HG02678 (cell line): Measurements from ENCODE around the gene UTP18.
A peak's percentile ranks its signal among the peaks of the same experiment; 100 is the strongest.
"Not testable (repeated sequence)": the region's sequence is repeated elsewhere in the genome, so short reads cannot be mapped to it uniquely, and the experiment has no call there.

ENCODE experiments used
- ATAC-seq: cut with Tn5 transposase; IDR thresholded peaks from one replicate; pipeline ENCODE4 v1.9.1; 2021; ENCODE audit warnings: mild to moderate bottlenecking, moderate library complexity; ENCODE audit not compliant: unreplicated experiment

UTP18 gene

DNA sequence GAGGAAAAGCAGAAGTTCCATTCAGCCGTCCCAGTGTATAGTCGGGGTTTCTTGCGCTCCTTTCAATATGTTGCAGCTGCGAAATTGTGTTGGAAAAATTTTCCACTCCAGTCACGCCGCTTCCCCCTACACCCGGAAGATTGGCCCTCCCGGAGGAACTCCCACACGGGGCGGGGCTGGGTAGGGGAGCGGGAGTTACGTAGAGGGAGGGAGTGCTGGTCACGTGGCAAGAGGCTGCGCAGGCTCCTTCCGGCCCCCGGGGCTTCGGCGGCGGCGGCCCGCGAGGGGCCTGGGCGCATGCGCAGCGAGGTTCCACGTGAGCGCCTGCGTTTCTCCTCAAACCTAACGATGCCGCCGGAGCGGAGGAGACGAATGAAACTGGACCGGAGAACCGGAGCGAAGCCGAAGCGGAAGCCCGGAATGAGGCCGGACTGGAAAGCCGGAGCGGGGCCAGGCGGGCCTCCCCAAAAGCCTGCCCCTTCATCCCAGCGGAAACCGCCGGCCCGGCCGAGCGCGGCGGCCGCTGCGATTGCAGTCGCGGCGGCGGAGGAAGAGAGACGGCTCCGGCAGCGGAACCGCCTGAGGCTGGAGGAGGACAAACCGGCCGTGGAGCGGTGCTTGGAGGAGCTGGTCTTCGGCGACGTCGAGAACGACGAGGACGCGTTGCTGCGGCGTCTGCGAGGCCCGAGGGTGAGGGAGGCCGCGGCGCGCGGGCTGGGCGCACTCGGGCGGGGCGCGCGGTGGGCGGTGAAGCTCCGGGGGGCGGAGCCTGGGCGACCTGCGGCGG is at the start of gene UTP18:
TSS of gene UTP18 (plus strand) at position 310 of the 787 bp plus-strand sequence. CDS start at position 349, 39 bp downstream.
- peak; percentile 76 for ATAC-seq

DNA sequence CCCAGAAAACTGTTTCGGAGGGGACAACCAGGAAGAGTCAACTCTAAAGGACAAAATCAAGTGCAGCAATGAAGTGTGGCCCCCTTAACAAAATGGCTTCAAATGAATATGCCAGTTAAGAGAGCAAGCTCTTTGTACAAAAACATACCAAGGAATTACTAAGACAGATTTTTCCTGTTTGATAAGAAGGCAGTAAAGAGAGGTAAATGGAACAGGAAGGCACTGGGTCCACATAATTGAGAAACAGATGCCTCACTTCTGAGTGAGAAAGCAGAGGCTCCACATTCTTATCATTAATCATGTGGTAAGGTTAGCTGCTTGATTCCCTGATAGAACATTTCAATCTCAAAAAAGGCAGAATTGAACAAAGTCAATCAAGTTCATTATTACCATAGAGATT is 45.4 kb upstream of the UTP18 start:
- ATAC-seq, result no peak

DNA sequence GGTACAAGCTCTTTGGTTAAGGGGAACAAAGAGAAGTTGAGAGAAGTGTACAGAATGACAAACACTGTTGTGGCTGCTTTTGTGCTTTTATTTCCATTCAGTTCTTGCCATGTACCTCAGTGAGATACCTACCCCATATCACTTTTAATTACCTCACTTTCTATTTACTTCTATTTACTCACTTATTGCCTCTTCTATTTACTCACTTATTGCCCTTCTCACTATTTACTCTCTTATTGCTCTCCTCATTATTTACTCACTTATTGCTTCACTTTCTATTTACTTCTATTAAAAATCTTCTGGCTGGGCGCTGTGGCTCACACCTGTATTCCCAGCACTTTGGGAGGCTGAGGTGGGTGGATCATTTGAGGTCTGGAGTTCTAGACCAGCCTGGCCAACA is 42.4 kb upstream of the UTP18 start:
- ATAC-seq, result no peak

DNA sequence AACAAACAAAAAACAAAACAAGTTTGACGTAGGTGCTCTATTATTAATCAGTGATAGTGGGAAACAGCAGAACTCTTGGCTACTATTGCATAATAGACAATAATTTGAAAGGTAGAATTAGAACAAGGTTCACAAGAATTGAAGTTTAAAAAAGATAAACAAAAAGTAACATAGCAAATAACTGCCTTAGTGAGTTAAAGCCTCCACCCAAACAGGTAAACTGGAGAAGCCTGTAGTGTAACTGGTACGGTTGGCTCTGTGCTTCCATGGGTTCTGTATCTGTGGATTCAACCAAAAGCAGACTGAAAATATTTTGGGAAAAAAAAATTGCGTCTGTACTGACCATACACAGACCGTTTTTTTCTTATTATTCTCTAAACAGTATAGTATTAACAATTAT is 39.0 kb upstream of the UTP18 start:
- ATAC-seq, result no peak

DNA sequence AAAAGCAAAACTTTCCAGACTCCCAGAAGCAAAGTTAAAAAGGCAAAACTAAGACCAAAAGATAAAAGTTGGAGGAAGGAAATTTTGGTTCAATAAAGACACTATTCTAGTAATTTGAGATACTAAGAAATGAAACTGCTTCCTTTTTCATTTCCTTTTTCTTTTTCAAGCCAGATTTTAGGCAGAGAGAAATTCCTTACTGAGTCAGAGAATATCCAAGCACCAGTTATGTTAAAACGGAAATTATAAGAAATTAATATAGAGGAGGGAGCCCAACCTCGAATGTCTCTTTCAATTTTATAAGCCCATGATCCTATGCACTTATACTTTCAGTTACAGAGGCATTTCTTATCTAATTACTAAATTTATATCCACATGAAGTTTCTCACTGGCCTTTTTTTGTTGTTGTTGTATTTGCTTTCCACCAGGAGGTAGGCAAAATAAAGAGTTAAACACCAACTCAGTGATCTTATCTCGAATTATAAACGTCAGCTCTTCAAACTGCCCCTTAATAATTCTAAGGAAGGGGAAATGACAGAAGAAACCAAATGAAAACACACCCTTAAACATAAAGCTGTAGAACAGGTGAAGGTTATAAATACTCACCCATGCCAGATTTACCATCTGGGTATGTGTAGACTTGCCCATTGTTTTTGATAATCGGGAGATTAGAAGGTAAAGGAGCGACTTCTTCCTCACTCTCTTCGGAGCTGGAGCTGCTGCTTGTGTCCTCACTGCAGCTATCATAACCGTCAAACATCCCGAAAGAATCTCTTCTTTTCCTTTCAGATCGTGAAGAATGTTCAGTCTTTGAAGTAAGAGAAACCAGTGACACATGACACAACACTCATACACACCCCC is 35.7 kb upstream of the UTP18 start:
- ATAC-seq, result no peak

DNA sequence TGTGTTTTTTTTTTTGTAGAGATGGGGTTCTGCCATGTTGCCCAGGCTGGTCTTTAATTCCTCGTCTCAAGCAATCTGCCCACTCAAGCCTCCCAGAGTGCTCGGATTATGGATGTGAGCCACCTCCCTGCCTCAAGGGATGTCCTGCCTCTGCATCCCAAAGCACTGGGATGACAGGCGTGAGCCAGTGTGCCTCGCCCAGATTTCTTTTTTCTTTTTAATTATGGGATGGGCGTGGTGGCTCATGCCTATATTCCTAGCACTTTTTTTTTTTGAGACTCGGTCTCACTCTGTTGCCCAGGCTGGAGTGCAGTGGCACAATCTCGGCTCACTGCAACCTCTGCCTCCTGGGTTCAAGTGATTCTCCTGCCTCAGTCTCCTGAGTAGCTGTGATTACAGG is 34.8 kb upstream of the UTP18 start:
- not testable (repeated sequence) for ATAC-seq

DNA sequence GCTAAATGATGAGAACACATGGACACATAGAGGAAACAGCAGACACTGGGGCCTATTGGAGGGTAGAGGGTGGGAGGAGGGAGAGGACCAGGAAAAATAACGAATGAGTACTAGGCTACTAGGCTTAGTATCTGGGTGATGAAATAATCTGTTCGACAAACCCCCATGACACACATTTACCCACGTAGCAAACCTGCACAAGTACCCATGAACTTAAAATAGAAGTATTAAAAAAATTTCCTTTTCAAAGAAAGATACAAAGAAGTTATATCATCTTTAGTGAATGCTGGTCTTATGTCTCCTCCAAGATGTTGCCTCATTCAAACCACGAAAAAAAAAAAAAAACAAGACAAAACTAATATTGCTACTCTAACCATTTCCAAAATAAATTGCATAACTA is 32.2 kb upstream of the UTP18 start:
- ATAC-seq, result no peak

DNA sequence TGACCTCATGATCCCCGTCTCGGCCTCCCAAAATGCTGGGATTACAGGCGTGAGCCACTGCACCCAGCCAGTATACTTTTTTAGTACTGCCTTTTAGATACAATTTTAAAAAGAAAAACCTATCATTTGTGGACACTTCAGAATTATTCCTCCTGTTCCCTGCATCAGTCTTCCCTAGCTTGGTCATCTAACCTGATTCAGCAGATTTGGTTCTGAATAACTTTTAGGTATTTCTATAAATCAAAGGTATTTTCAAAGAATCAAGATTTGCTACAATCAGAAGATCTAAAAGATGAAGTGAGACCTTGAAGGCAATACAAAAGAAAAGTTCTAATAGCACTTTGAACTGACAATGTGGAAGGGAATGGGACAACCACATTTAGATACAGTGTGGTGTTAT is 30.5 kb upstream of the UTP18 start:
- no peak for ATAC-seq

DNA sequence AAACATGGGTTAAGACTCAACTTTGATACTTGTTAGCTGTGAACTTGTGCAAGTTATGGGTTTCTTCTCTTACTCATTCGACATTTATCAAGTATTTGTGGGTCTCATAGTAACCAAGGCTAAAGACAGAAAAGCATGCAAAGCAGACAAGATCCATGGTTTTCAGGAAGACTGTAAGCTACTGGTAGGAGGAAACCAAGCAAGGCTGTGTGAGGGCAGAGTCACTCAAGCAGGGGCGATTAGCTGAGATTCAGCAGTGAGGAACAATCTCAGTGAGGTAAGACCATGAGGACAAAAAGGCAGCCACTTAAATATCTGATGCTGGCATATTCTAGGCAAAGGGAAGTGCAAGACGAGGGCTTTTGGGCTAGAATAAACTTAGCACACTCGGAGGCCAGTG is 30.0 kb upstream of the UTP18 start:
- no peak for ATAC-seq

DNA sequence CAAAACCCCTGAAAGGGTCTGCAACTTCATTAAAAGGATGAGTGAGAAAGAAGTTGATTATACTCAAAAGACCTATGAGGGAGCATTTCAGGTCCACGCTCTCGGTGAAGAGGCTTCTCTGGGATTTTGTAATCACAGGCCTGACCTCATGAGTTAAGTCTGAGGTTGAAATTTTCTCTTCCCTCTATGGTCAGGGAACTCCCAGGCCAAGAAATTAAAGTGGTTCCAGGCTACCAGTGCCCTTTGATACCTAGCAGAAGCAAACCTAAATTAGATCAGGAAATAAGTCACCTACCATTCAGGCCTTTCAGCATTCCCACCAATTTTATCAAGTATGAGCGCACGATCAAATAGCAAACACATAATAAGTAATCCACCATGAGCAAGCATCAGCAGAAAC is 28.3 kb upstream of the UTP18 start:
- no peak for ATAC-seq

DNA sequence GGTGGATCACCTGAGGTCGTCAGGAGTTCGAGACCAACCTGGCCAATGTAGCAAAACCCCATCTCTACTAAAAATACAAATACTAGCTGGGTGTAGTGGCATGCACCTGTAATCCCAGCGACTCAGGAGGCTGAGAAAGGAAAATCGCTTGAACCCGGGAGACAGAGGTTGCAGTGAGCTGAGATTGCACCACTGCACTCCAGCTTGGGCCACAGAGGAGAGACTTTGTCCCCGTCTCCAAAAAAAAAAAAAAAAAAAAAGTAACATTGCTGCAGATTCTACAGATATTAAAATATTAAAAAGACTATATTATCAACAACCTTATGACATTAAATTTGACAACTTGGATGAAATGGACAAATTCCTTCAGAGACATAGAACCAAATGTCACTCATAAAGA is 26.2 kb upstream of the UTP18 start:
- ATAC-seq, result no peak

DNA sequence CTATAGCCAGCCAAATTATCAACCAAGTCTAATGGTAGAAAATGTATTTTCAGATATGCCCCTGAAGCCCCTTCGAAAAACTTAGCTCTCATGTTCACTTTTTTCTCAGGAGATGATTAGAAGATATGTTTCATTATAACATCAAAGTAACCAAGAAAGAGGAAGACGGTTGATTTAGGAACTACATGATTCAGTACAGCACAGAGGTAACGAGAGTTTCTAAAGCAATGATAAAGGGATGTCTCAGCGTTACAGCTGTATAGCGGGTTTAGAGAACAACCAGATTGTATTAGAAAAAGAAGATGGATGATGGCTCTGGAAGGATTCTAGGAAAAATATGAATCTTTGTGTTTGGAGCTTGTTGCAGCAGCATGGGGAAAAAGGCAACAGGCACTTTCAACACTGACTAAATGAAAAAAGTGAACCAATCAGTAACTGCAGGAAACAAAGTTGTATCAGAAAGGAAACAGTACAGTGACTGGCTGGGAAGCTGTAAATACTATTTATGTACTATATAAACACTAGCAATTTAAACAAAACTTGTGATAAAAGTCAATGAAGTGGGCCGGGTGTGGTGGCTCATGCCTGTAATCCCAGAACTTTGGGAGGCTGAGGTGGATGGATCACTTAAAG is 22.0 kb upstream of the UTP18 start:
- peak; percentile 83 for ATAC-seq

DNA sequence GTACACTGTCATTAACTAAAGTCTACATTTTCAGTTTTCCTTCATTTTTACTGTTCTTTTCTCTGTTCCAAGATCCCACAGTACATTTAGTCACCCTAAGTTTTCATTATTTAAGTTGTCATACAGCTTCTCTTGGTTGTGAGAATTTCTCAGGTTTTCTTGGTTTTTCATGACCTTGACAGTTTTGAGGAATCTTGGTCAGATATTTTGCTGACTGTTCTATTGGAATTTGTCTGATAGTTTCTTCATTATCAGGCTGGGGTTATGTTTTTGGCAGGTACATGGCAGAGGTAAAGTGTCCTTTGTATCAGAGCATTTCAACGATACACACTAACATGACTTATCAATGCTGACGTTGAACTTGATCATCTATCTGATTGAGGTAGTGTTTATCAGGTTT is 20.1 kb upstream of the UTP18 start:
- ATAC-seq, result no peak

DNA sequence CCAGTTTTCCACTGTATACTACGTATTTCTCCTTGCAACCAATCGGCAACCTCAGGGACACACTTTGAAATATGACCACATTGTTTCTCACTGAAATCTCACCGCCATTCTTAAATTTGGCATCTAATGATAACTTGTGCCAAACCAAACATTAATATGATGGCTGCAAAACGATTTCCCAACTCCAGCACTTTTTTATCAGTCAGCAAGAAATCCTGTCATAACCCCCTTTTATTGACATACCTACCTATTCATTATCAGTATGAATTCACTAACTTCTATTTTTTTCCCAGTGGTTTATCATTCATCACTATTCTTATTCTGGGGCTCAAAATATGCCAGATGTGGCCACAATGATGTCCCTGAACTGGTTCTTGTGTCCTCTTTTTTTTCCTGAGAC is 16.3 kb upstream of the UTP18 start:
- ATAC-seq, result no peak

DNA sequence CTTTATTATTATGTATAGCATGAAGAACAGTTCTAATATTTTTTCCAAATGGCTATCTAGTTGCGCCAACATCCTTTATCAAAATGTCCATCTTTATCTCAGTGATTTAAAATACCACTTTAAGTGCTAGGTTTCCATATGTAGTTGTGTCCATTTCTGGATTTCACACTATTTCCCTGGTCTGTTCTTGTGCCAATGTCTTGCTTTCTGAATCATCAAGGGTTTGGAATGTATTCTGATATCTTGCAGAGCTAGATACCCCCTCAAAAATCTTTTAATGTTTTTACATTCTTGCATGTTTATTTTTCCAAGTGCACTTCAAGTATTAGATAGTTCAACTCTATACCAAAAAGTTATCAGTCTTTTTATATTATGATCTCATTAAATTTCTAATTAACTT is 14.8 kb upstream of the UTP18 start:
- no peak for ATAC-seq

DNA sequence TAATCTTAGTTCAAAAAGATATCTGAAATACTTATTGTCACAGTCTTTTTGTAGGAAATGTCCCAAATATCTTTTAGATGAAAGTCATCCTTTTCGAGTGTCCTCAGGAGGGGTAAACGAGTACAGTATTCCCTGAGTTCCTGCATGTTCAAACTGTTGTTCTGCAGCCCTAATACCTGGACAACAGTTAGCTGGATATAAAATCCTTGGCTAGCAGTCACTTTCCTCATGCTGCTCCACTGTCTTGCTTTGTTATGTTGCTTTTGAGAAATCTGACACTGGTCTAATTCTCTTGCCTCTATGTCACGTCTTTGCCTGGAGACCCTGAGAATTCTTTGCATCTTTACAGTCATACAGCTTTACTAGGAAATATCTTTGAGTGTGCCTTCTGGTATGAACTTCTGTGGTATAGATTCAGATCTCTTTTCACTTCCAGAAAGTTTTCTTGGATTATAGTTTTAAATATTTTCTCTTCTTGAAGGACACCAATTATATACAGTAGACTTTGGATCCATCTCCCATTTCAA is 10.0 kb upstream of the UTP18 start:
- ATAC-seq, result no peak

DNA sequence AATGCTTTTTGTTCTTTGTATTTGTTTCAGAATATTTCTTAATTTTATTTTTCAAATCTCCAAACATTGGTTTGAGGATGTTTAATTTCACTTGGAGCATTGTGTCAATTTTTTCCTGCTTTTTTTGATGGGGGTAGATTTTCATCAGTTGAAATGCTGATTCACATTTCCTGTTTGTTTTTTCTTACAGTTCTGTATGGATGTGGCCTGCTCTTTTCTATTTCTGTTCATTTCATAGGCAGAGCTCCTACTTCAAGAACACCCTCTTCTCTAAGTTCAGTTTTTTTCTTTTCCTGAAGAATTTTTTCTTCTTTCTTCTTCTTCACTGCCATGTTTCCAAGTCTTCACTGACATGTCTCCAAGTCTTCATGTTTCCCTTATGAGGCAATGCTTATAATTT is 9.3 kb upstream of the UTP18 start:
- no peak for ATAC-seq

DNA sequence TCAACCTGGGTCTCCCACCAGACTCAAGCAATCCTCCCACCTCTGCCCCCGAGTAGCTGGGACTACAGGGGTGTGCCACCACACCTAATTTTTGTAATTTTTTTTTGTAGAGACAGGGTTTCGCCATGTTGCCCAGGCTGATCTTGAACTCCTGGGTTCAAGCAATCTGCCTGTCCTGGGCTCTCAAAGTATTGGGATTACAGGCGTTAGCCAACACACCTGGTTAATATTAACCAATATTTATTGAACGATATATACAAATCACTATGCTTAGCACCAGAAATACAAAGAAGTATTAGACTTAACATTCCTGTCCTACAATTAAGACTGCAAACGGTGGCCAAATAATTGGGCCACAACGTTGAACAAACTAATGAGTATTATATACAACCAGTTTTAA is 4.7 kb upstream of the UTP18 start:
- no peak for ATAC-seq

DNA sequence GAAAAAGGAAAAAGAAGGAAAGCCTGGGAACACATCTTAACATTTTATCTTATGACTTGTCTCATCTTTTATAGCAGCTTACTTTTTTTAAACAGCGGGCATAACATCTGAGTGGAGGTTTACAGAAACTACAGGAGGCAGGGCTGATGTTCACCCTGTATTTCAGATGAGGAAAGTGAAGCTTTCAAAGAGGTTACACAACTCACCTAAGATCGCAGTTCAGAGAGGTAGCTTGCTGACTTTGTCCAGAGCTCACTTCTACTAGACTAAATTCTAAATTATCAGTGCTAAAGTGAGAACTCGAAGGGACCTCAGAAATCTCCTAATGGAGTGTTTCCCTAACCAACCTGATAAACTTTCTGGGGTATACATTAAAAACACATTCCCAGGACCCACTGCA is 4.2 kb upstream of the UTP18 start:
- ATAC-seq, result no peak

DNA sequence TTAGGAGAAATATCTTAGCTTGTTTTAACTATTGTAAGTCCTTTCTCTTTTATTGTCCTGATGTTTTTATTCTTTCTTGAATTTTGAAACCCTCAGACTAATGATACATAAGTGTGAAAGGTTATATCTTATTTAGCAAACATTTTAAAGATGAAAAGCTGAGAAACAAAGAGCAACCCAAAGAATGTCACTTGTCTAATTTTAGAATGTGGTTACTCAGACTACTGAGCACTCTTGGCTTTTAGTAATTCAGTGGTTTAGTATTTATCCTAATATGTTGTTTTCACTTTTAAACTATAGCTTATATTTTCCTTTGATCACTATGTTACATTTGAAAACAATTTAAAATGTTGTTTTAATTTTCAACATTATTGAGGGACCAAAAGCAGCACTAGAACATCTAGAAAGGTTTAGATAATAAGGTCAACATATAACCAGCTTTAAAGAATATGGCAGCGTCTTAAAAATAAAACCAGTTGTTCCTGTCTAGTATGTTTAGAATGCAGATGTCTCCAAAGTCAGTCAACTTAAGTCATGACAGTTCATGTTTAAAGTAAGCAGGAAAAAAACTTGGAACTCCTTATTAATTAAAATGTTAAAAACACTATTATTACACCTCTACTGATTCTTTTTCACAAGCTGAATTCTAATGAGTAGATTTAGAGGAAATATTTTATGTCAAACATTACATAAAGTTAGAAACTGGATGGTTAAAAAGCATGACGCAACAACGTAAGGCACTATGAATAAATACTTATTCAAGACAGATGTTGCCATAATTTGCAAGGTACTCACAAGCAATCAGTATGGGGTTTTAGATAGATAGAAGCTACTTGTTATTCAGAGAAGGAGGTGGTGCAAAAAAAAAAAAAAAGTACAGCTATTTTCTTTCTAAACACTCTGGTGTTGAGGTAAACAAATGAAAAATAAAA is 2.9 kb upstream of the UTP18 start:
- ATAC-seq, result no peak
